GM08714 (cell line): ENCODE data around the gene HEATR5A.
"Not testable (repeated sequence)": the region's sequence is repeated elsewhere in the genome, so short reads cannot be mapped to it uniquely, and the experiment has no call there.

Experiments
- H3K4me3 ChIP-seq: fragments of 200-500 bp; sonication (Bioruptor generic); 2 replicates; pipeline ENCODE4 v1.5.1; 2014; ENCODE audit warnings: mild to moderate bottlenecking, low read length, inconsistent platforms
- ZNF274 ChIP-seq: IDR thresholded peaks from 2 replicates; pipeline ENCODE4 v1.6.1; 2012; ENCODE audit warnings: mild to moderate bottlenecking, low read depth, low read length

Gene HEATR5A

DNA sequence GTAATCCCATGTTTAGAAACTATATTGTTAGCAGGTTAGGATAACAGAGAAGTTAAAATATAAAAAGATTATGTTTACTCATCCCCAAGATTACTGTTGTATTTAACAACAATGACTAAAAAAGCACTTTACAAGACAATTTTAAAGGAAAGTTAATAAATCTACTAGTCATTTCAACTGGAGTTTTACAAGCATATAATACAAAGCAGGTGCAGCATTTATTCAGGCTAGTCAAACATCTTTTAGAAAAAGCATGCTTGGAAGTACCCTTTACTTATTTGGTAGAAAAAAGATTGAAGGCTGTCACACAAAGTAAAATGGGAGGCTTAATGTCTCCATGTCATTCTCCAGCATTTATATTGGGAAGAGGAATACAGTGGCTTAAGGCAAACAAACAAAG lies 80.6 kb downstream of the HEATR5A start:
- no peak for TF ChIP-seq ZNF274
- H3K4me3 ChIP-seq, result no peak overlapping the region

DNA sequence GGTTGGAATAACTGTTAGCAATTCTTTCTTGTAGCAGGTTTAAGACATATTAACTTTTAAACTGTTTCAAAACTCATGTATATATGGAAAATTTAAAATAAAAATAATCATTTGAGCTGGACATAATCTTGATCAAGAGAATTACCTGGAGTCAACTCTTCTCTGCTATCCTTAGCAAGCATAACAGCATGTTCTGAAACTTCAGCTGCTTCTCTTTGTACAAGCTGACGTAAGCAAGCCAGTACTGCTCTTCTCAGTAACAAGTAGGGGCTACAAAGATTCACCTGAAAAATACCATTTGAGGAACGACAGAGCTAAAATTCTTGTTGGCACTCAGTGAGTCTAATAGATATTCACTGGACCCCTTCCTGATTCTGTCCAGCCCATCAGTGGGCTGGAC lies 83.0 kb downstream of the HEATR5A start:
- H3K4me3 ChIP-seq, result no peak overlapping the region
- TF ChIP-seq ZNF274, result no peak

DNA sequence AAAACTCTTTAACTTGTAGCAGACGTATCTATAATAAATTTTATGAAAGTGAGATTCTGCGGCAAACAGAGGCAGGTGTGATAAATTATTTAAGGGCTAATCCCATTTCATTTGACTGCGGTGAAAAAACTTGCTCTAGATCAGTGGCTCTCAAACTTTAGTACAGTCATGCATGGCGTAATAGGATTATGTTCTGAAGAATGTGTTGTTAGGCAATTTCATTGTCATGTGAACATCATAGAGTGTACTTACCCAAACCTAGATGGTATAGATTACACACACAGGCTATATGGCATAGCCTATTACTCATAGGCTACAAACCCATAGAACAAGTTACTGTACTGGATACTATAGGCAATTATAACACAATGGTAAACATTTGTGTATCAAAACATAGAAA lies 83.7 kb downstream of the HEATR5A start:
- H3K4me3 ChIP-seq, result no peak overlapping the region
- TF ChIP-seq ZNF274, result no peak

DNA sequence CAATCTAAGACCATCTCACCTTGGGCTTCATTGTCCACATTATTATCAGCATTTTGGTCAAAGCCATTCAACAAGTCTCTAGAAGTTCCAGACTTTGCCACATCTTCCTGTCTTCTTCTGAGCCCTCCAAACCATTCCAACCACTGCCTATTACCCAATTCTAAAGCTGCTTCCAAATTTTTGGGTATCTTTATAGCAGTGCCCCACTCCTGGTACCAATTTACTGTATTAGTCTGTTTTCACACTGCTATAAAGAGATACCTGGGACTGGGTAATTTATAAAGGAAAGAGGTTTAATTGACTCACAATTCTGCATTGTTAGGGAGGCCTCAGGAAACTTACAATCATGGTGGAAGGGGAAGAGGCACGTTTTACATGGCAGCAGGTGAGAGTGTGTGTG lies 89.0 kb downstream of the HEATR5A start:
- not testable (repeated sequence) for H3K4me3 ChIP-seq

DNA sequence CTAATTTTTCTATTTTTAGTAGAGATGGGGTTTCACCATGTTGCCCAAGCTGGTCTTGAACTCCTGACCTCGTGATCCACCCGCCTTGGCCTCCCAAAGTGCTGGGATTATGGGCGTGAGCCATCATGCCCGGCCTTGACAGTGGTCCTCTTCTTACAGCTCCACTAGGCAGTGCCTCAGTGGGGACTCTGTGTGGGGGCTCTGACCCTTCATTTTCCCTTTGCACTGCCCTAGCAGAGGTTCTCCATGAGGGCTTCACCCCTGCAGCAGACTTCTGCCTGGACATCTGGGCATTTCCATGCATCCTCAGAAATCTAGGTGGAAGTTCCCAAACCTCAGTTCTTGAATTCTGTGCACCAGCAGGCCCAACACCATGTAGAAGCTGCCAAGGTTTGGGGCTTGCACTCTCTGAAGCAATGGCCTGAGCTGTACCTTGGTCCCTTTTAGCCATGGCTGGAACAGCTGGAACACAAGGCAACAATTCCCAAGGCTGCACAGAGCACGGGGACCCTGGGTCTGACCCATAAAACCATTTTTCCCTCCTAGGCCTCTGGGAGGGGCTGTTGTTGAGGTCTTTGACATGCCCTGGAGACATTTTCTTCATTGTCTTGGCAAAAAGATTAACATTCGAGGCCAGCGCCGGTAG lies 90.4 kb downstream of the HEATR5A start:
- H3K4me3 ChIP-seq, result not testable (repeated sequence)

DNA sequence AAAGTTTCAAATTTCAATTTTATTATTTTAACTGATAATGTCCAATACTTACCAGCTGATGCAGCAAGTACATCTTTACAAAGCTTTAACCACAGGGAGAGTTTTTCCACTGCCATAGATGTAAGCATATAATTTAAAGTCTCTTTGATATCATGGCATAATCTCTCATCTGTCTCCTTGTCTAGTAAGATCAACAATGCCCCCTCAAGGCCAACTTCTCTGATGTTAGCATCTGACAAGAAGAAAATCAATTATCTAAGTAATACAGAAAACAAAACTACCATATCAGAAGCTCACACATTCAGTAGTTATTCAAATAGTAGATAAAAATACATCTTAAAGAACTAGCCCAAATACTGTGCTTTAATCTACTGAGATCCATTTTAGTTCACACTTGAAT lies 94.2 kb downstream of the HEATR5A start:
- H3K4me3 ChIP-seq, result no peak overlapping the region
- no peak for TF ChIP-seq ZNF274

DNA sequence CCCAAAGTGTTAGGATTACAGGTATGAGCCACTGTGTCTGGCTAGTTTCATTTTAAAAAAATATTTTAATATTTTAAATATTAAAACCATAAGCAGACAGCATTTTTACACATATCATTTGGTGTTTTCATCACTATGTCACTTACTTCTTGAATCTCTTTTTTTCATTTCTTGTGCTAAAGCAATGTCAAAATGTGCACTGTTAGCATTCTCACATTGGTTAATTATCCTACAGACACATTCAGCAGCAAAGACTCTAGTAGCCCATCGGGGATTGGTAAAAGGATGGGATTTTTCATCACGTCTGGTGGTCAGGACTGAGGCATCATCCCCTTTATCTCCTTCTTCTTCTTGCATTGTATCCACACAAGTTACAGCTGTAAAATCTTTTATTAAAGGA lies 96.9 kb downstream of the HEATR5A start:
- TF ChIP-seq ZNF274, result no peak
- no peak overlapping the region for H3K4me3 ChIP-seq

DNA sequence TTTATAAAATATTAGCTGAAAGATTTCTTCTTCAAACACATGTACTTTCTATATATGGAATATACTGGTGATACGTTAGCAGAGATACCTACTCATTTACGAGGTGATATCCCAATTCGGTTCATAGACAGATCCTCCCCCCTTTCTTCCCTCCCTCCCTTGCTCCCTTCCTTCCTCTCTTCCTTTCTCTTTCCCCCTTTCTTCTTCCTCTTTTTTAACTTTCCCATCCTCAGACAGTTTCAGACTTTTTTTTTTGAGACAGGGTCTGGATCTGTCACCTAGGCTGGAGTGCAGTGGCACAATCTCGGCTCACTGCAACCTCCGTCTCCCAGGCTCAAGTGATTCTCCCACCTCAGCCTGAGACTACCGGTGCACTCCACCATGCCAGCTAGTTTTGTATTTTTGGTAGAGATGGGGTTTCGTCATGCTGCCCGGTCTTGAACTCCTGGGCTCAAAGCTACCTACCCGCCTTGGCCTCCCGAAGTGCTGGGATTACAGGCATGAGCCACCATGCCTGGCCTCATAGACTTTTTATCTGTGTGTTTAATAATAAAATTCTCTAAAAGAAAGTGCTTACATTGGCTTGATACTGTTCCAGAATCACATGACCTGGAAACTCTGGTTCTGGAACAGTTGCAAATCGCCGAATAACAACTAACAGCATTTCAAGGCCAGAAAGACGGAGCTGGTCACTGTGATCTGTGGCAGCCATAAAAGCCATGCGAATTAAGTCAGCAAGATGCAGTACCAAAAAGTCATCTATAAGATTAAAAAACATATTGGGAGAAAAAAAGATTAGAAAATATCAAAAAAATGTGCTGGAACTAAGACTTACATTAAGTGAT lies 99.2 kb downstream of the HEATR5A start:
- no peak for TF ChIP-seq ZNF274
- no peak overlapping the region for H3K4me3 ChIP-seq

DNA sequence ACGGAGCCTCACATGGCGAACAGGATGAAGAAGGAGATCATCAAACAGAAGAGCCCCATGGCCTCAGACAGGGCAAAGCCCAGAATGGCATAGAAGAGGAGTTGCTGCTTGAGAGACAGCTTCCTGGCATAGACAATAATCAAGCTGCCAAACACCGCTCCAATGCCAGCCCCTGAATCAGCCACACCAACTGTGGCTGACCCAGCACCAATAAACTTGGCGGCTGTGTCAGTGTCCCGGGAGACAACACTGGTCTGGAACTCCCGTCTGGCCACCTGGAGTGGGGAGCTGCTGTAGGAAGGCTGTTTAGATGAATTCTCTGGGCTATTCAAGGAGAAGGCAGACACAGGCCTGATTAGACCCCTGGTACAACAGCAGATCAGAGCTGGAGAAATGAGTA lies 100.1 kb downstream of the HEATR5A start:
- no peak for TF ChIP-seq ZNF274

DNA sequence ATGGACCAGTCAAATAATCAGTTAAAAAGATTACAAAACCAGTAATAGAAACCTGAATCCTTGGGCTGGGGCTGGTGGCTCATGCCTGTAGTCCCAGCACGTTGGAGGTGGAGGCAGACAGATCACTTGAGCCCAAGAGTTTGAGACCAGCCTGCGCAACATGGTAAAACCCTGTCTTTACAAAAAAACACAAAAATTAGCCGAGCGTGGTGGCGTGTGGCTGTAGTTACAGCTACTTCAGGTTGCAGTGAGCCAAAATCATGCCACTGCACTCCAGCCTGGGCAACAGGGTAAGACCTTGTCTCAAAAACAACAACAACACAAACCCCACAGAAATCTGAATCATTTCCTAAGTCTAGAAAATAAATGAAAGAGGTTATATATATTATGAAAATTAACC lies 100.6 kb downstream of the HEATR5A start:
- H3K4me3 ChIP-seq, result no peak overlapping the region
- no peak for TF ChIP-seq ZNF274

More for the DNA sequence above, 100.1 kb downstream of the HEATR5A start:
- H3K4me3 ChIP-seq, result no peak overlapping the region

DNA sequence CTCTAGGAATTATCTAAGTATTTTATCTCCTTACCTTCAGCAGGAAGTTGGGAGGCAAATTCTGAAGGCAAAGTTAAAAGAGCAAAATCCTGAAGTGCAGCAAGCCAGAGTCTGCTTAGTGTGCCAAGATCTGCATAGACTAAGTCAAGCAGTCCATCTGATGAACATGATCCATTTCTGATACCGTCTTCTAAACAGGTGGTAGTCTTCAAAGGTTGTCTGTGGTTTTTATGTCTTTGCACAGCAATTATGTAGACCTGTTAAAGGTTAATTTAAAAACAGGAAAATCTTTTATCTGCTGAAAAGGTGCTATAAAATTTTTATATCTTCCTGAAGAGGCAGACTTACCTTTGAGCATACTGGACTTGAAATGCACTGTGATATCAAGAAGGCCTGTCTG lies 107.4 kb downstream of the HEATR5A start:
- no peak for TF ChIP-seq ZNF274
- H3K4me3 ChIP-seq, result no peak overlapping the region

DNA sequence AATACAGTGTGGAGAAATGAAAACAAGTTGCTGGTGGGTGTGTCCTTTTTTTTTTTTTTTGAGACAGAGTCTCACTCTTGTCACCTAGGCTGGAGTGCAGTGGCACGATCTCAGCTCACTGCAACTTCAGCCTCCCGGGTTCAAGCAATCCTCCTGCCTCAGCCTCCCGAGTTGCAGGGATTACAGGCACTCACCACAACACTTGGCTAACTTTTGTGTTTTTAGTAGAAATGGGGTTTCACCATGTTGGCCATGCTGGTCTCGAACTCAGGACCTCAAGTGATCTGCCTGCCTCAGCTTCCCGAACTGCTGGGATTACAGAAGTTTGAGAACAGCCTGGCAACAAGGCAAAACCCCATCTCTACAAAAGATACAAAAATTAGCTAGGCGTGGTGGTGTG lies 108.0 kb downstream of the HEATR5A start:
- H3K4me3 ChIP-seq, result not testable (repeated sequence)

DNA sequence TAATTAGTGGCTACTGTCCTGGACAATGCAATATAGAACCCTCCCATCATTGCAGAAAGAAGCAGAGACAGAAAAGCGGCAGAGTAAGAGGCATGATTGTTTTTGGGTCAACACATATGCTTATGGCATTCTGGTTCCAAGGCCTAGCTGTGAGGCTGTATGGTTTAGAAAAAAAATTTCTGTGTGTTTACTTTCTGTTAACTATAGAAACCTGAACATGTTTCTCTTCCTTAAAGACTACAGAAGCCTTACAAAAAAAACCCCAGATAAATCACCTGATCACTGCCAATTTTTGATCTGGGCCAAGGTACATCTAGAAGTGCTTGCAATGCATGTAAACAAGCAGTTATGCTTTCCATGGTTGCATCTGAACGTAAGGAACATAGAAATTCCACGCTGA lies 112.7 kb downstream of the HEATR5A start:
- no peak overlapping the region for H3K4me3 ChIP-seq
- no peak for TF ChIP-seq ZNF274

DNA sequence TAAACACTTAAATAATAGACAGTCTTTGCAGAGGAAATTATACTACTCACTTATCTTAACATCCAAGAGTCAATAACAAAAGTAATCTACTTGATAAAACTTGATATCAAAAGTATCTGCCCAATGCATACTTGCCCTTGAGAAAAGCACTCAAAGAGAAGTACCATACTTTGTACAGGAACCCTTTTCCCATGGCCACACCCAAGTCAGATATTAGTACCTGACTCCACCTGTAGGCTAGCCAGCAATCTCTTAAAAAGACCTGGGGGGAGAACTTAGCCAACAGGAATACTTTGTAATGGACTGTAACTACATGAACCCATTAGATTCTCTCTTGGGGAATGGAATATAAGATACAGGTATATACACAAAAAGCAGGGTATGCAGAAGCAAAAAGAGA lies 113.2 kb downstream of the HEATR5A start:
- no peak overlapping the region for H3K4me3 ChIP-seq
- TF ChIP-seq ZNF274, result no peak

DNA sequence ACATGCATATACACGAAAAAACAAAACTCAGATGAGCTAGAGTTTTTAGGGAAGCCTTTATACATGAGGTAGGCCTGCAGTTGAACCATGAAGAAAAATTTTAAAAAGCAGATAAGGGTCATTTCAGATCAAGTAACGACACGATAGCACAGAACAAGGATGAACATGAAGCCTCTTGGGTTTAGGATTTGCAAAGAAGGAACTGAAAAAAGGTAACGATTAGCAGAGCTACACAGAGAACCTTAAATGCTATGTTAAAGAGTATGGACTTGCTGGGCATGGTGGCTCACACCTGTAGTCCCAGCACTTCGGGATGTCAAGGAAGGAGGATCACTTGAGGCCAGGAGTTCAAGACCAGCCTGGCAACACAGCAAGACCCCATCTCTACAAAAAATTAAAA lies 116.7 kb downstream of the HEATR5A start:
- no peak overlapping the region for H3K4me3 ChIP-seq
- TF ChIP-seq ZNF274, result no peak

DNA sequence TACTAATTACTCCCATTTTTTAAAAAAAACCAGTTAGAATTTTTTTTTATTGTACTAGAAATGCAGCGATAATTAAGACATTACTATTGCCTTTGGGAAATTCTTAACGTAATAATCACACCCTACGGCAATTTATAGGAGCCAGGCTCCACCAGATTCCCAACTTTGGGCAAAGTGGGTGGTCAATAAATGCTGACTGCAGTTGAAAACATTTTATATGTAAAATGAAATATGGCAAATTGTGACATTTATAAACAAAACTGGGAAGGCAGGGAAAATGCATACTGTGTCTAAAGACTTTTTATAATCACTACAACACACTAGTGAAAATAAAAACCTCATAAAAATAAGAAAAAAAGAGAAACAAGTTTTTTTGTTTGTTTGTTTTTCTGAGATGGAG lies 119.5 kb downstream of the HEATR5A start:
- TF ChIP-seq ZNF274, result no peak
- H3K4me3 ChIP-seq, result no peak overlapping the region
